ENCODE measurements around the gene MXRA8. TPM values are rescaled to one million over a fixed set of nuclear protein-coding genes. Genes with fewer than 3 reads are reported as not detected.
"Not testable (repeated sequence)": the region's sequence is repeated elsewhere in the genome, so short reads cannot be mapped to it uniquely, and the experiment has no call there.

The MXRA8 gene
- total and polyA plus RNA-seq, 8 donors = 1.6 to 35.8 (median 11.7) TPM

DNA sequence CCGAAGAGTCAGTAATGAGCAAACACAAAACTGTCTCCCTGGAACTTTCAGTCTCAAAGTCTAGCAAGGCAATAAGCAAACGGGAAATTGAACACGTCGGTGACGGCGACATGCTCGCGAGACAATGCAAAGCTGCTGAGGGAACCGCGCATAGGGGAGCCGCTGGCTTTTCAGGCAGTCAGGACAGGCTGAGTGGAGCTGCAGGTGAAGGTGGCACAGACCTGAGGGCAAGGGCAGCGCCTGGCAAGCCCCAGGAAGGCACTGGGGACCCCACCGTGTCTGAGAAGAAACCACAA is 38.8 kb downstream of the MXRA8 start:
- H3K27ac ChIP-seq = no peak overlapping the region
- FAIRE-seq = no peak

DNA sequence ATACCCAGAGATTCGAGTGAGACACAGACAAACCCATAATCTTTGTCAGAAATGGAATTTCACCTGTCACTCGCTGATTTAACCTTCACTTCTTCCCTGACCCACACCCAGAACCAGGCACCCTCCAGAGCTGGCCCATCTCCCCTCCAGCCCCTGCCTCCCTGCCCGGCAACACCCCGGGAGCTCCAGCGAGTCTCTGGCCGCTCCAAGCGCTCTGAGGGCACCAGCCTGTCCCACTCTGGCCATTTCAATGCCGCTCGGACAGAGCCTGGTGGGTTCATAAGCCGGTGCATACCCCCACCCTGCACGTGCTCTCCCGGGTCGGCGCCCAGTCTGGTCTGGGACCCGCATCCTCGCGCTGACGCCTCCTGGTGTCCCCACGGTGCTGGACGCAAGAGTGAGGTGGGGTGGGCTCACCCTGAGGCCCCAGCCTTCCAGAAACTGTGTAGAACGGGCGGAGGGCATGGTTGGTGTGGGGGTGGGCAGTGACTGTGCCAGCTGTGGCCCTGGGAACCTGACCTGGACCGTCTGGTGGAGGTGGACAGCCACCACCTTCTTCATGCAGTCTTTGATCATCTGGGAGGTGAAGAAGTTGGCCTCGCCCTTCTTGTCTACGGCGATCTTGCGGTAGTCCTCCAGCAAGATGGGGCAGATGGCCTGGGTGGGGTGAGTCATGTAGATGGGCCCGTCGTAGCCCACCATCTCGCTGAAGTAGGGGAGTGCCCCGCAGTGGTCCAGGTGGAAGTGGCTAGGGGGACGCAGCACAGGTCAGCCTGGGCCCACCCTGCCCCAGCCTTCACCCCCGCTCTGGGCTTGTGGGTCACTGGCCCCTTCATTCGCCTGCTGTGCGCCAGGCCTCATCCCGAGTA is 39.3 kb downstream of the MXRA8 start:
- FAIRE-seq = no peak
- Histone ChIP-seq H3K9me3 (no peaks in the 10 kb centered on the region), H3K27me3 (no peaks in the 10 kb centered on the region), H3K4me3 (no peak overlapping the region), H3K36me3 (peaks cover 0 to 16% (median 6%) of the 10 kb centered on the region in 3 donors), H3K4me1 (peaks cover 6 to 19% (median 11%) of the 10 kb centered on the region in 3 donors), H3K27ac (peak overlapping the region in 1 of 4 donors; percentile 19)
- 90 to 93% methylated on average over 36 of the region's 36 CpGs for WGBS, 2 donors
- no peak for TF ChIP-seq CTCF (IDR thresholded peaks at IDR 0.05)
- DNase-seq = no peak
- peak in 1 of 4 donors; percentile 1 for ATAC-seq
- intact Hi-C loops (cut with DNase I) = no loop called here

More for the DNA sequence above, 38.8 kb downstream of the MXRA8 start:
- 89 to 91% methylated on average over 13 of the region's 13 CpGs for WGBS, 2 donors
- ATAC-seq (no peak), DNase-seq (no peak)
- peaks cover 6 to 19% (median 11%) of the 10 kb centered on the region in 3 donors for H3K4me1 ChIP-seq
- no peaks in the 10 kb centered on the region for H3K9me3 ChIP-seq
- intact Hi-C loops (cut with DNase I) = no loop called here
- no peak overlapping the region for H3K4me3 ChIP-seq
- H3K36me3 ChIP-seq = peaks cover 0 to 10% (median 0%) of the 10 kb centered on the region in 3 donors
- H3K27me3 ChIP-seq = no peaks in the 10 kb centered on the region
- no peak for TF ChIP-seq CTCF (IDR thresholded peaks at IDR 0.05)

- FAIRE-seq (peak; percentile 70), DNase-seq (peak in 4 of 6 donors; percentile 64 to 86 (median 83)), ATAC-seq (peak; percentile 83 to 88 (median 87))
- peaks cover 0 to 21% (median 13%) of the 10 kb centered on the region in 3 donors for H3K36me3 ChIP-seq
- H3K9me3 ChIP-seq = no peaks in the 10 kb centered on the region
- no peaks in the 10 kb centered on the region for H3K27me3 ChIP-seq
- no peak overlapping the region for H3K4me3 ChIP-seq
- TF ChIP-seq CTCF (IDR thresholded peaks at IDR 0.05) = no peak
- intact Hi-C loops (cut with DNase I) = no loop called here
- peak overlapping the region; percentile 13 to 42 (median 30) for H3K27ac ChIP-seq
- peaks cover 5 to 16% (median 11%) of the 10 kb centered on the region in 3 donors for H3K4me1 ChIP-seq
- 62 to 67% methylated on average over 9 of the region's 9 CpGs for WGBS, 2 donors
Observed at GRCh38 chr1:1318131-1318652, 40.2 kb downstream of the MXRA8 start.

DNA sequence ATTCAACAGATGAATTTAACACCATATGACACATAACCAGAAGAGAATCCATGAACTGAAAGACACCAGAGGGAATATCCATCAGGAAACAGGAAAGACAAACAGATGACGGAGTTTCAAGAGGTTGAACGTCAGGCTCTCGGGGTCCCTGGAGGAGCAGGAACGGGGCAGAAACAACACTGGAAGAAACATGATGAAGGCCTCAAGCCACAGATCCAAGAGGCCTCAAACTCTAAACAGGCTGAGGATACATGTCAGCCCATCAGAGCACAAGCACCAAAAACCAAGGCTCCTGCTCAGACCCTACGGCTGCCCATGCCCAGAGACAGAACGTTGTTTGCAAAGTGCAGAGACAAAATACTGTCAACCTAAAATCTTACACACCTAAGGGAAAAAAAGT is 40.9 kb downstream of the MXRA8 start:
- Histone ChIP-seq H3K36me3 (peaks cover 0 to 29% (median 14%) of the 10 kb centered on the region in 3 donors), H3K27ac (peak overlapping the region in 1 of 4 donors; percentile 42), H3K27me3 (no peaks in the 10 kb centered on the region), H3K4me1 (peaks cover 0 to 12% (median 11%) of the 10 kb centered on the region in 3 donors), H3K4me3 (no peak overlapping the region), H3K9me3 (no peaks in the 10 kb centered on the region)
- DNase-seq (no peak), FAIRE-seq (no peak), ATAC-seq (no peak)
- WGBS, 2 donors = 92 to 93% methylated on average over 6 of the region's 6 CpGs
- no peak for TF ChIP-seq CTCF (IDR thresholded peaks at IDR 0.05)
- intact Hi-C loops (cut with DNase I) = no loop called here

- FAIRE-seq; H3K27ac ChIP-seq; ATAC-seq; H3K9me3 ChIP-seq; intact Hi-C loops (cut with DNase I); H3K27me3 ChIP-seq; H3K4me3 ChIP-seq; DNase-seq: not testable (repeated sequence)
- Histone ChIP-seq H3K4me1 (peaks cover 0 to 12% (median 11%) of the 10 kb centered on the region in 3 donors), H3K36me3 (peaks cover 0 to 38% (median 16%) of the 10 kb centered on the region in 3 donors)
- WGBS, 2 donors = 85 to 89% methylated on average over 8 of the region's 8 CpGs
Observed at GRCh38 chr1:1316199-1316598, 42.2 kb downstream of the MXRA8 start.
